ENCODE measurements around the gene HLCS. TPM values are rescaled to one million over a fixed set of nuclear protein-coding genes. Genes with fewer than 3 reads are reported as not detected.

Gene HLCS
- polyA plus RNA-seq, 5 donors: 13.1 to 20.3 (median 15.9) TPM

GRCh38 chr21:36987845-36988244, 21.4 kb upstream of the HLCS start:
- DNase-seq: no peak

DNA sequence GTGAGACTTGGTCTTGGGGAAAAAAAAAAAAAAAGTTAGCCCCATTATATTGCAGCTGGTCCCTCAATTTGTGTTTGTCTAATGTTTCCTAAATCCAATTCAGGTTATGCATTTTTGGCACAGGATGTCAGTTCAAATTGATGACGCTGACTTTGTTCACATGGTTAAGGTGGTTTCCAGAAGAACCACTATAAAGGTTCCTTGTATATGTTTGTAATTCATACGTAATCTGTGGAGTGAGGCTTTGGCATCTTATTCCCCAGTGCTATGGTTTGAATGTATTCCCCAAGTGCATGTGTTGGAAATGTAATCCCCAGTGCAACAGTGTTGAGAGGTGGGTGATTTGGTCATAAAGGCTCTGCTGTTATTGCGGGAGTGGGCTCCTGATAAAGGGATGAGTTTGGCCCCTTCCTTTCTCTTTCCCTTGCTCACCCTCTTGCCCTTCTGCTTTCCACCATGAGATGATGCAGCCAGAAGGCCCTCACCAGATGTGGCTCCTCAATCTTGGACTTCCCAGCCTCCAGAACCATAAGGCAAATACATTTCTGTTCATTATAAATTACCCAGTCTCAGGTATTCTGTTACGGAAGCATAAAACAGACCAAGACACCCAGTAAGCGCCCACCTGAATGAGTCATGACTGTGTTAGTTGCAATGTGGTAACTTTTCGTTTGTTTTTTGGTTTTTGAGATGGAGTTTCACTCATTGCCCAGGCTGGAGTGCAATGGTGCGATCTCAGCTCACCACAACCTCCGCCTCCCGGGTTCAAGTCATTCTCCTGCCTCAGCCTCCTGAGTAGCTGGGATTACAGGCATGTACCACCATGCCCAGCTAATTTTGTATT, 19.5 kb upstream of the HLCS start:
- no peak for DNase-seq

GRCh38 chr21:36981977-36982700, 15.7 kb upstream of the HLCS start:
- no peak for DNase-seq

DNA sequence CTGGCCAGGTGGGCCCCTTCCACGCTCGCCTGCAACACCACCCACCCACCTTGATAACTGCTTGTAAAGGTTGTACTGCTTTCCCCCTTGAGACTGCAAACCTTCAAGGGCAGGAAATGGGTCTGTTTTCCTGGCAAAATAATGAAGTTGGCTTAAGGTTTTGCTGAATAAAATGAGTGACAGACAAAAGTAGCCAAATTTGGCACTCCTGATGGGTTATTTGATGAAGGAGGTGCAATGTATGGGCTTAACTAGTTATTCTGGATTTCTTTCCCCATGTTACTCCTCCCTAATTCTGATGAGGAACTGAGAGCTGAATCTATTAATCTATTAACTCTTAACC, 14.6 kb upstream of the HLCS start:
- DNase-seq: no peak

GRCh38 chr21:36980280-36981048, 14.0 kb upstream of the HLCS start:
- DNase-seq: no peak

DNA sequence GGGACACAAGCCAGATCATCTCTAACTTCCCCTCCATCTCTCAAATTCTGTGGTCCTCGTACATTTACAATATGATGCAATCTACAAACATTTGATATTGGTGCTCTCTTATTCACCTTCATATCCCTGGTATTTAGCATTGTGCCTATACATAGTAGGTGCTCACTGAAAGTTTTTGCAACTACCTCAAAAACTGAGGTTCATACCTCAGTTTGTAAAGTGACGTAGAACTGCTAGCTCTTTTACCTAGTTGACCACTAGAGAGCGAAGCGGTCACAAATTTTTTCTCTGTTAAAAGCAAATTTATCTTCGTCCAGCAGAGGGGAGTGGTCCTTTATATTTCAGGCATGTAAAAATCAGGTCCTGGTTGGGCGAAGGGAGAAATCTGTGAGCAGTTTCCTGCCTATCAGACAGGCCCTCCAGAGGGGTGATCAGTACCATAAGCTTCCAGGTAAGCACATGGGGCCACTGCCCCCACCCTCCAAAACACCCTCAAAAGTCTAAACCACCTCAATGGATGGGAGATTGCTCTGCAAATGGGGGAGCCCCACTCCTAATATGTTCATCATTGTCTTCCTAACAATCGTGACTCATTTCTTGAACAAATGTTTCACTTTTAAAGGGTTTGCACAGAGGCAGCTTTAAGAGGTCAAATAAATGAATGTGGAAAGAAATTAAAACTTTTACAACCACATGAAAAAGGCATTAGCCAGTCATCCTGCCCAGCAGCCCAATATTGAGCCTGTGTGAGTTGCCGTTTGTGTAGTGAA, 10.6 kb upstream of the HLCS start:
- peak in 1 of 2 donors; percentile 64 for DNase-seq

DNA sequence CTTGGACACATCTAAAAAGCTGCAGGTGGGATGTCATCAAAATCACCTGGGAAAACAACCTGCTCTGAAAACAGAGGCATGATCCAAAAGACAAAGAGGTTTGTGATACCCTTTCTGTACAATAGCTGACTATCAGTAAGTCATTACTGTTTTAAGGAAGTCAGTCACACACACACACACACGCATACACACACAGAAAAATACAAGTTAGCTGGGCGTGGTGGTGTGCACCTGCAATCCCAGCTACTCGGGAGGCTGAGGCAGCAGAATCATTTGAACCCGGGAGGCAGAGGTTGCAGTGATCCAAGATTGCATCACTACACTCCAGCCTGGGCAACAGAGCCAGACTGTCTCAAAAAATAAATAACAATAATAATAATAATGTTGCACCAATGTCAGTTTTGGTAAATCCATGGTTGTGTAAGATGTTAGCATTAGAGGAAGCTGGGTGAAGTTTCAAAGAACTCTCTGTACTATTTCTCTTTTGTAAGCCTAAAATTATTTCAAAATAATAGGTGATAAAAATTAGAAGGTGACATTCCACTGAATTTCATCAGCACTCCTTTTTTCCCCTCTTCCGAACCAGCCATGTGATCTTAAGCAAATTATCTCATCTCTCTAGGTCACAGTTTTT, 9.9 kb upstream of the HLCS start:
- DNase-seq: no peak

DNA sequence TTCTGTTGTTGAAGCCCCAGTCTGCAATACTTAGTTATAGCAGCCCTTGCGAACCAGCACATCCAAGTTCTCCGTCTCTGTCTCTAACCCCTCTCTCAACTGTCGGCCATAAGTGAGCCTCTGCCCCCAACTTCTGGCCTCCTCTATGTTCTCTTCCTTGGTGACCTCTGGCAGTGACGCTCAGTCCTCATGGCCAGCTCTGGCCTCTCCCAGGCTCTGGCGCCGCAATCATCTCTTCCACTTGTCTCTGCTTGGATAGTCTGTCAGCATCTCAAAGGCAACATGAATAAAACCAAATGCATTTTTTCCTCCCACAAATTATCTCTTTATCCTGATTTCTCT, 8.4 kb upstream of the HLCS start:
- DNase-seq: no peak

GRCh38 chr21:36973986-36974850, 7.7 kb upstream of the HLCS start:
- no peak for DNase-seq

DNA sequence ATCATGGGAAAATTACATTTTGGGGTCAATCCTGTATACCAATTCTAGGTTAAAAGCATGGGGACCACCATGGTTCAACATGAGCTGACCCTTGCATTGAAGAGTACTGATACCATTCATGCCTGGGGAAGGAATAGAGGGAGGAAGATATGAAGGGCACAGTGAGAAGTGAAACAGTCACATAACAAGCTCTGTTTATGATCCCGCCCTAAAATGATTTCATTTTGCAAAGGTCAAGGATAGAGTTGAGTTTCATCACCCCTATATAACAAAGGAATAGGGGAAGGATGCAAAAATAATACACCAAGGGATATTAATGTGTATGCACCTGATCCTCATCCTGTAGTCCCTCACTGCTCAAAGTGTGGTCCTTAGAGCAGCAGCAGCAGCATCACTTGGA, 2.5 kb upstream of the HLCS start:
- DNase-seq: no peak

DNA sequence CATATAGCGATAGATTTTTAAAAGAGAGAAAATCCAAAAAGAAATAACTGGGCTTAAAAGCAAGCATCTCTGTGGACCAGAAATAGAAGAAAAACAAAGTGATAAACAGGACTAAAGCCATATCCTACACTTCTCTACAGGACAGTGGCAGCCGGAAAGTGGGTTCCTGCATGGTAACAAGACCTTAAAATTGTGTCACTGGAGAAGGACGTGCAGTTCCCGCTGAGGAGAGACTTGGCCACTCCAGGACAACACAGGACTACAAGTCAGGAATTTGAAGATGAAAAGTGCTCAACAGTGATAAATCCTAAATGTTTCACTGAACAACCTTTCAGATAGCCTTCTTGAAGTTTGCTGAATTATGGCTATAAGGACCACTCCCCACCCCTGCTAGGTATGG, 1.9 kb upstream of the HLCS start:
- DNase-seq: no peak

DNA sequence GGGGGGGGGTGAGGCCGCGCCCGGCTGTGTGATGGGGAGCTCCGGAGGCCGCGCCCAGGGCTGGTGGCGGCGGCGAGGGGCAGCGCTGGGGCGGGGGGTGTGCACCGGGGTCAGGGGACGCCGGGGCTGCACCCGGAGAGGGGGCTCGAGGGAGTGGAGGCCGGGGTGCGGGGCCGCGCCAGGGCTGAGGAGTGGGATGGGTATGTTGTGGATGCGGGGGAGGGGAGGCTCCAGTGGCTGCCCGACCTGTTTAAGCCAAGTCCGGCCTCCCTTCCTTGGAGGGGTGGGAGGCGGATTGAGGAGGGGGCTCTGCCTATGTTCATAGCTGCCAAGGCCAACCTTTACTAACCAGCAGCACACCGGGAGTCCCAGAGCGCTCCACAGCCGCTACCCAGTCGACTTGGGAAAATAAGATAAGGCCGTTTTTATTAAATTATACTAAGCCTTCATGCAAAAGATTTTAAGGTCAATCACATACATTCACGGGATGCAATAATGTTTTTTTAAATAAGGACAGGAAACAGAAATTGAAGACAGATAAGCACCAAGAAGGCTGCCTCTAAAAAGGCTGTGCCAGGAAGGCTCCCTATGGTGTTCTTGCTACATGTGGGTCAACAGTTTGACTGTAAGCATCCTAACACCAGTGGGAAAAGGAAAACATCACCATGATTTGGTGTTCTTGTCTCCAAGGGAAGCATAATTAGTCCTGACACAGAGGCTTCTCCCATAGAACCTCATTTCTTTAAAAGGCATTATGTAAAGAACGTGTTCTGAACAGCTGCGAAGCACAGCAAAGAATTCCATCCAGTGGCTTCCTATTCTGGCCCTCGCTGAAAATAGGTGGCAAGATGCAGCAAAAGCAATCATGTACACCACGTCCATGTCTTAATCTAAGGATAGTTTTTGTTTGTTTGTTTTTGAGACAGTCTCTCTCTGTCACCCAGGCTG, 626 bp upstream of the HLCS start:
- no peak for DNase-seq

DNA sequence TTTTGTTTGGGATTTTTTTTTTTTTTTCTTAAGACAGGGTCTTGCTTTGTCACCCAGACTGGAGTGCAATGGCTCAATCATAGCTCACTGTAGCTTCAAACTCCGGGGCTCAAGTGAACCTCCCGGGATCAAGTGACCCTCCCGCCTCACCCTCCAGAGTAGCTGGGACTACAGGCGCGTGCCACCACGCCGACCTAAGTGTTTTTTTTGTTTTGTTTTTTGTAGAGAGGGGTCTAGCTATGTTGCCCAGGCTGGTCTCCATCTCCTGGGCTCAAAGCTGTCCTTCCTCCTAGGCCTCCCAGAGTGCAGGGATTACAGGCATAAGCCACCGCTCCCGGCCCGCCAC, 776 bp downstream of the HLCS start:
- no peak for DNase-seq

- DNase-seq: no peak
Observed at GRCh38 chr21:36964827-36965719, 1.4 kb downstream of the HLCS start.

- DNase-seq: no peak
Observed at GRCh38 chr21:36964398-36964797, 2.1 kb downstream of the HLCS start.

DNA sequence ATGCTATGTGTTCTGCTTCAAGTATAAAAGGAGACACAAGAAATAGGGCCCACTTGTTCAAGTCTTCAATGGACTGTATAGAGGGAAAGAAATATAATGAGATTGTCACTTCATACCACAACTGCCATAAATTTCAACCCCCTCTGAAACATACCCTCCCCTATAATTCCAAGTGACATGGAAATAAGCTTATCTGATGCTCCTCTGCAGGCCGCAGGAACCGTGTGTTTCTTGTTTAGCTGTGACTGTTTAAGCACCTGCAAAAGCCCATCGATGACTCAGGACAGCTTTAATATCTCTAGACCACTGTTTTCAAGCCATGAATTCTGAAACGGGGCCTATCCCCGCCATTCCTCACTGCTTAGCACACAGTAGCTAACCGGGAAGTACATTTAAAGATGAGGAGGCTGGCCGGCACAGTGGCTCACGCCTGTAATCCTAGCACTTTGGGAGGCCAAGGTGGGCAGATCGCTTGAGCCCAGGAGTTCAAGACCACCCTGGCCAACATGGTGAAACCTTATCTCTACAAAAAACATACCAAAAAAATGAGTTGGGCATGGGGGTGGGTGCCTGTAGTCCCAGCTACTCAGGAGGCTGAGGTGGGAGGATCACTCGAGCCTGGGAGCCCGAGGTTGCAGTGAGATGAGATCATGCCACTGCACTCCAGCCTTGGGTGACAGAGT, 4.2 kb downstream of the HLCS start:
- DNase-seq: no peak

DNA sequence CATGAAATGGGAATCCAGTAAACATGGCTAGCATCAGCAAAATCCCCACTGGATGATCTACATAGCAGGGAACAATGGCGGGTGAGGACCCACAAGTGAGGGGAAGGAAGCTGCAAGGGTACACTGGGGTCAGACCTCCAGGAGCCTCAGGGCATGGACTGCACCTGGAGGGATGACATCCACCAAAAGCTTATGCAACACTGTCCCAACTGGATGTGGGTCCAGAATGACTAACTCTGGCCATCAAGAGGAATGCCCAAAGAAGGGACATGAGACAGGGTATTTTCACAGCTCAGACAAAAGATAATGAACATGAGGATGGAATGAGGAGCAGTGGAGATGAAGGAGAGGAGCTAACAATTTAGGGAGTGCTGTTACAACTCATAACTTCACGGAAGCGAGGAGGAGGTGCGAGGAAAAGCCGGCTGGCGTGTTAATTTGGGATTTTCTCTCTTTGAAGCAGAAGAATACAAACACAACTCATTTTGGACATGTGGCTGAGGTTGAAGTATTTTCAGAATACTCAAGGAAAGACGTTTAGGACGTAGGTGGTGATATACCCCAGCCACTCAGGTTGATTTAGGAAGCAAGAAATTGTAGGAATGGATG, 5.7 kb downstream of the HLCS start:
- no peak for DNase-seq
